PC-9 (cell line): ENCODE data around the gene CXCL12. TPM values are rescaled to one million over a fixed set of nuclear protein-coding genes. Genes with fewer than 3 reads are reported as not detected.

ENCODE experiments used
- BruUV-seq: library from RNA; stranded (reverse); fragments of 400-500 nt; replicated peaks from 2 replicates; lab custom pipeline; 2021; lab: Mats Ljungman, UMichigan
- CTCF ChIA-PET: fragments of 300-600 bp; sonication (Branson Sonifier 250); formaldehyde crosslinking; loops from one replicate; lab custom pipeline; 2022; ENCODE audit warnings: antibody characterized with exemption; lab: Charles Lee
- POLR2A ChIA-PET: fragments of 300-600 bp; sonication (Branson Sonifier 250); formaldehyde crosslinking; loops from one replicate; lab custom pipeline; 2022; ENCODE audit warnings: antibody characterized with exemption; ENCODE audit not compliant: unreplicated experiment; lab: Charles Lee
- DNase-seq, 2 experiments: peaks; one replicate each; pipeline versions ENCODE4 v3.0.0 to v3.0.0-alpha.2; 2015 to 2022; ENCODE audit warnings: mixed read lengths in 1 of 2
- H2AFZ ChIP-seq: fragments of 200-600 bp; sonication (generic); 2 replicates; pipeline ENCODE4 v1.8.1; 2017; ENCODE audit warnings: antibody characterized with exemption
- H3F3A ChIP-seq: fragments of 200-600 bp; sonication (generic); 2 replicates; pipeline ENCODE4 v1.8.1; 2017; ENCODE audit warnings: antibody characterized with exemption, mild to moderate bottlenecking, low read depth; ENCODE audit not compliant: insufficient read depth
- H3K27ac ChIP-seq: fragments of 200-600 bp; sonication (generic); 2 replicates; pipeline ENCODE4 v1.6.1; 2016; ENCODE audit warnings: mixed run types
- H3K27me3 ChIP-seq: fragments of 200-600 bp; sonication (generic); 2 replicates; pipeline ENCODE4 v1.6.1; 2016; ENCODE audit warnings: low read depth, mixed run types; ENCODE audit not compliant: insufficient read depth
- H3K36me3 ChIP-seq: fragments of 200-600 bp; sonication (generic); 2 replicates; pipeline ENCODE4 v1.6.1; 2016; ENCODE audit warnings: low read depth, mixed run types
- H3K4me1 ChIP-seq: fragments of 200-600 bp; sonication (generic); replicated peaks from 2 replicates; pipeline ENCODE4 v1.6.1; 2016; ENCODE audit warnings: mixed run types; ENCODE audit not compliant: insufficient read depth
- H3K4me2 ChIP-seq: fragments of 200-600 bp; sonication (generic); 2 replicates; pipeline ENCODE4 v1.6.1; 2017; ENCODE audit warnings: mixed run types
- H3K4me3 ChIP-seq: fragments of 200-600 bp; sonication (generic); 2 replicates; pipeline ENCODE4 v1.6.1; 2016; ENCODE audit warnings: mixed run types
- H3K79me2 ChIP-seq: fragments of 200-600 bp; sonication (generic); 2 replicates; pipeline ENCODE4 v1.6.1; 2017; ENCODE audit warnings: low read depth, mixed run types
- H3K9me2 ChIP-seq: fragments of 200-600 bp; sonication (generic); 2 replicates; pipeline ENCODE4 v1.8.1; 2017; ENCODE audit warnings: mild to moderate bottlenecking; ENCODE audit not compliant: insufficient read depth
- H3K9me3 ChIP-seq: fragments of 200-600 bp; sonication (generic); 2 replicates; pipeline ENCODE4 v1.8.1; 2016; ENCODE audit warnings: low read depth; ENCODE audit not compliant: insufficient read depth
- H4K20me1 ChIP-seq: fragments of 200-600 bp; sonication (generic); 2 replicates; pipeline ENCODE4 v1.8.1; 2017; ENCODE audit not compliant: insufficient read depth
- EZH2 ChIP-seq: fragments of 200-600 bp; sonication (generic); IDR thresholded peaks from 2 replicates; pipeline ENCODE4 v1.8.0; 2017; ENCODE audit warnings: antibody characterized with exemption, low read depth
- intact Hi-C: fragments of 100-400 bp; cut with micrococcal nuclease; formaldehyde crosslinking; loops from one replicate; pipeline ENCODE4 v1.10.0; 2022; ENCODE audit not compliant: unreplicated experiment
- total RNA-seq: library from RNA; stranded (reverse); gene quantifications from 2 replicates; pipeline ENCODE4 v1.2.3, GENCODE V29; 2021
- TF ChIP-seq, protein P1 (sequence below): fragments of 200-600 bp; sonication (generic); conservative IDR thresholded peaks from 2 replicates; pipeline ENCODE4 v1.6.1; 2017; ENCODE audit warnings: mixed run types, antibody characterized with exemption, mild to moderate bottlenecking, moderate library complexity

Gene CXCL12
- total RNA-seq, 1 experiment from 2014 or later: not detected

GRCh38 chr10:44355630-44356029 lies 29.3 kb downstream of the CXCL12 start:
- CTCF ChIA-PET: interaction anchor here (0.6 kb wide), 1 partner anchor 1336 kb away, joined by 7 read pairs; no protein-coding TSS in a partner anchor
- TF ChIP-seq, protein P1, sequence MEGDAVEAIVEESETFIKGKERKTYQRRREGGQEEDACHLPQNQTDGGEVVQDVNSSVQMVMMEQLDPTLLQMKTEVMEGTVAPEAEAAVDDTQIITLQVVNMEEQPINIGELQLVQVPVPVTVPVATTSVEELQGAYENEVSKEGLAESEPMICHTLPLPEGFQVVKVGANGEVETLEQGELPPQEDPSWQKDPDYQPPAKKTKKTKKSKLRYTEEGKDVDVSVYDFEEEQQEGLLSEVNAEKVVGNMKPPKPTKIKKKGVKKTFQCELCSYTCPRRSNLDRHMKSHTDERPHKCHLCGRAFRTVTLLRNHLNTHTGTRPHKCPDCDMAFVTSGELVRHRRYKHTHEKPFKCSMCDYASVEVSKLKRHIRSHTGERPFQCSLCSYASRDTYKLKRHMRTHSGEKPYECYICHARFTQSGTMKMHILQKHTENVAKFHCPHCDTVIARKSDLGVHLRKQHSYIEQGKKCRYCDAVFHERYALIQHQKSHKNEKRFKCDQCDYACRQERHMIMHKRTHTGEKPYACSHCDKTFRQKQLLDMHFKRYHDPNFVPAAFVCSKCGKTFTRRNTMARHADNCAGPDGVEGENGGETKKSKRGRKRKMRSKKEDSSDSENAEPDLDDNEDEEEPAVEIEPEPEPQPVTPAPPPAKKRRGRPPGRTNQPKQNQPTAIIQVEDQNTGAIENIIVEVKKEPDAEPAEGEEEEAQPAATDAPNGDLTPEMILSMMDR: no peak
- no peak for TF ChIP-seq EZH2

GRCh38 chr10:44354771-44355170 lies 30.1 kb downstream of the CXCL12 start:
- CTCF ChIA-PET: no interaction called here
- no TSS peak for BruUV-seq
- TF ChIP-seq, protein P1: no peak

More at GRCh38 chr10:44355630-44356029, 29.3 kb downstream of the CXCL12 start:
- no peaks in the 10 kb centered on the region for H3K4me1 ChIP-seq
- no peaks in the 10 kb centered on the region; the same call in 1 of the 2 replicates for H4K20me1 ChIP-seq
- intact Hi-C loops: no loop called here
- H3K79me2 ChIP-seq: no peaks in the 10 kb centered on the region
- no peak overlapping the region for H3K4me3 ChIP-seq
- no peak overlapping the region for H2AFZ ChIP-seq
- H3F3A ChIP-seq: no peaks in the 10 kb centered on the region
- no peaks in the 10 kb centered on the region for H3K9me3 ChIP-seq
- no peak overlapping the region for H3K27ac ChIP-seq
- no peak for DNase-seq
- H3K9me2 ChIP-seq: no peaks in the 10 kb centered on the region
- H3K36me3 ChIP-seq: no peaks in the 10 kb centered on the region
- peaks cover 78% of the 10 kb centered on the region for H3K27me3 ChIP-seq
- H3K4me2 ChIP-seq: no peak overlapping the region
- no TSS peak for BruUV-seq
- POLR2A ChIA-PET: no interaction called here

DNA sequence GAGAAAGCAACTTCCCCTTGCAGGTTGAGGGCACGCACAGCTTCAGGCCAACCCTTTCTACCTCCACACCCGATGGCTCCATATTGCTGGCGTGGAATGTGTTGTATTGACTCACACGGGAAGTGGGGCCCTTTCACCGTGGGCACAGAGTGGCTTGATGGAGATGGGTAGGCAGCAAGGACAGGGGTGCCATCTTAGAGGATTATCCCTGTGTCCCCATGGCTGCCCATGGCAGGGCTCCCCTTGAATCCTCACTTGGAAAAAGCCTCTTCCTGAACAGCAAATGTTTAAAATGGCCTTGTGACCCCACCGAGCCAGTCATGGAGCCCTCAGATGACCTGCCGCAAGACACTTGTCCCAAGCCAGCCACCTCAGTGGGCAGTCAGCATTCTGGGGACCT lies 31.2 kb downstream of the CXCL12 start:
- DNase-seq: no peak
- H2AFZ ChIP-seq: no peak overlapping the region
- ChIA-PET CTCF (no interaction called here), POLR2A (no interaction called here)
- TF ChIP-seq, protein P1: no peak
- no peak for TF ChIP-seq EZH2
- no peak overlapping the region for H3K4me2 ChIP-seq
- no peaks in the 10 kb centered on the region; the same call in 1 of the 2 replicates for H4K20me1 ChIP-seq
- intact Hi-C loops: no loop called here
- no peaks in the 10 kb centered on the region for H3F3A ChIP-seq
- H3K79me2 ChIP-seq: no peaks in the 10 kb centered on the region
- no peaks in the 10 kb centered on the region for H3K36me3 ChIP-seq
- no peak overlapping the region for H3K4me3 ChIP-seq
- H3K9me3 ChIP-seq: no peaks in the 10 kb centered on the region
- H3K4me1 ChIP-seq: no peaks in the 10 kb centered on the region
- no peaks in the 10 kb centered on the region for H3K9me2 ChIP-seq
- no peak overlapping the region for H3K27ac ChIP-seq
- H3K27me3 ChIP-seq: peaks cover 70% of the 10 kb centered on the region
- no TSS peak for BruUV-seq

More at GRCh38 chr10:44354771-44355170, 30.1 kb downstream of the CXCL12 start:
- Histone ChIP-seq H3K36me3 (no peaks in the 10 kb centered on the region), H3K4me2 (no peak overlapping the region), H3K4me3 (no peak overlapping the region), H3K9me3 (no peaks in the 10 kb centered on the region), H3K27me3 (peaks cover 78% of the 10 kb centered on the region), H4K20me1 (no peaks in the 10 kb centered on the region; the same call in 1 of the 2 replicates), H3F3A (no peaks in the 10 kb centered on the region), H3K9me2 (no peaks in the 10 kb centered on the region), H2AFZ (no peak overlapping the region), H3K79me2 (no peaks in the 10 kb centered on the region), H3K4me1 (no peaks in the 10 kb centered on the region), H3K27ac (no peak overlapping the region)
- no peak for DNase-seq
- intact Hi-C loops: no loop called here
- POLR2A ChIA-PET: no interaction called here
